HFF-Myc (cell line): ENCODE measurements around the gene PLEKHN1.
"Not testable (repeated sequence)": the region's sequence is repeated elsewhere in the genome, so short reads cannot be mapped to it uniquely, and the experiment has no call there.

Experiments
- DNase-seq: peaks from one replicate; pipeline ENCODE4 v3.0.0-alpha.2; 2011; ENCODE audit warnings: low read depth; ENCODE audit errors: extremely low read depth
- H3K4me3 ChIP-seq: replicated peaks from 2 replicates; pipeline ENCODE4 v1.5.1; 2011; ENCODE audit warnings: low read depth, mild to moderate bottlenecking, control low read depth, low read length
- CTCF ChIP-seq: IDR thresholded peaks from 2 replicates; pipeline ENCODE4 v1.5.1; 2012; ENCODE audit warnings: mild to moderate bottlenecking, low read depth, low read length, control low read depth; ENCODE audit errors: missing control alignments

Gene PLEKHN1

GRCh38 chr1:1004420-1004779 is 38.1 kb downstream of the PLEKHN1 start:
- no peak for TF ChIP-seq CTCF
- no peak overlapping the region for H3K4me3 ChIP-seq
- no peak for DNase-seq

GRCh38 chr1:1004780-1005697 is 38.8 kb downstream of the PLEKHN1 start:
- H3K4me3 ChIP-seq: no peak overlapping the region
- no peak for DNase-seq
- no peak for TF ChIP-seq CTCF

GRCh38 chr1:1005774-1006304 is 39.6 kb downstream of the PLEKHN1 start:
- no peak for DNase-seq
- no peak for TF ChIP-seq CTCF
- H3K4me3 ChIP-seq: no peak overlapping the region

GRCh38 chr1:1006305-1007159 is 40.2 kb downstream of the PLEKHN1 start:
- no peak for TF ChIP-seq CTCF
- H3K4me3 ChIP-seq: no peak overlapping the region
- DNase-seq: no peak

- DNase-seq, H3K4me3 ChIP-seq: not testable (repeated sequence)
Measured at GRCh38 chr1:1010131-1010530, 43.8 kb downstream of the PLEKHN1 start.

GRCh38 chr1:1011396-1011949 is 45.2 kb downstream of the PLEKHN1 start:
- no peak for TF ChIP-seq CTCF
- no peak overlapping the region for H3K4me3 ChIP-seq
- DNase-seq: no peak

- peak overlapping the region; percentile 65 for H3K4me3 ChIP-seq
- DNase-seq: not testable (repeated sequence)
Measured at GRCh38 chr1:1012736-1013104, 46.4 kb downstream of the PLEKHN1 start.
